SK-N-MC (cell line): Measurements from ENCODE around the gene TMEM231.

Experiments used
- EZH2 ChIP-seq: fragments of 200-600 bp; sonication (generic); IDR thresholded peaks from one replicate; pipeline ENCODE4 v1.6.1; 2017; ENCODE audit warnings: antibody characterized with exemption
- FOXP2 ChIP-seq: optimal IDR thresholded peaks from 2 replicates; pipeline ENCODE3; 2011; ENCODE audit warnings: mild to moderate bottlenecking, moderate library complexity; ENCODE audit not compliant: insufficient read depth; ENCODE audit errors: extremely low read length, control extremely low read depth
- POLR2AphosphoS5 ChIP-seq: IDR thresholded peaks from 2 replicates; pipeline ENCODE4 v1.6.1; 2012; ENCODE audit warnings: mild to moderate bottlenecking, low read depth, low read length, borderline replicate concordance

GRCh38 chr16:75532791-75533190 is 23.3 kb downstream of the TMEM231 start:
- TF ChIP-seq EZH2 (no peak), POLR2AphosphoS5 (no peak), FOXP2 (no peak)
